Testis (tissue), 2 donors: ENCODE data around the gene RAMACL.

Experiments used
- CTCF ChIP-seq, 3 experiments: fragments of 450-650 bp in 2 of 3; fragments of 200-600 bp in 1 of 3; sonication (generic) in 1 of 3; IDR thresholded peaks; one replicate each; pipeline ENCODE4 v1.5.1; 2016 to 2019; ENCODE audit warnings: antibody characterized with exemption in 3 of 3, mild to moderate bottlenecking in 2 of 3, moderate library complexity in 1 of 3
- POLR2A ChIP-seq: fragments of 450-650 bp; IDR thresholded peaks from one replicate; pipeline ENCODE4 v1.6.1; 2017; ENCODE audit warnings: antibody characterized with exemption, mild to moderate bottlenecking, moderate library complexity

GRCh38 chr6:166554316-166554715 lies 32.2 kb downstream of the RAMACL start:
- TF ChIP-seq CTCF (IDR thresholded peaks at IDR 0.05) (no peak), POLR2A (no peak)
